A673 (cell line): ENCODE results near the gene DTWD1. TPM values are rescaled to one million over a fixed set of nuclear protein-coding genes. Genes with fewer than 3 reads are reported as not detected.

Experiments
- BruUV-seq: library from RNA; stranded (reverse); fragments of 400-500 nt; replicated peaks from 2 replicates; lab custom pipeline; 2021; lab: Mats Ljungman, UMichigan
- CTCF ChIA-PET: fragments of 300-600 bp; sonication (Branson Sonifier 250); formaldehyde crosslinking; loops from one replicate; lab custom pipeline; 2022; ENCODE audit warnings: antibody characterized with exemption; lab: Charles Lee
- POLR2A ChIA-PET: fragments of 300-600 bp; sonication (Branson Sonifier 250); formaldehyde crosslinking; loops from one replicate; lab custom pipeline; 2022; ENCODE audit warnings: antibody characterized with exemption; ENCODE audit not compliant: low non-redundant PET; lab: Charles Lee
- DNase-seq: peaks from one replicate; pipeline ENCODE4 v3.0.0-alpha.2; 2015; ENCODE audit warnings: low spot score
- H3K27ac ChIP-seq: fragments of 200-600 bp; sonication (generic); 2 replicates; pipeline ENCODE4 v1.5.1; 2016; ENCODE audit warnings: mixed run types, low read depth, mild to moderate bottlenecking, mixed read lengths, antibody characterized with exemption, low read length; ENCODE audit not compliant: poor library complexity, severe bottlenecking
- H3K27me3 ChIP-seq: fragments of 200-600 bp; sonication (generic); replicated peaks from 2 replicates; pipeline ENCODE4 v1.6.1; 2017; ENCODE audit warnings: mixed run types, low read depth, mild to moderate bottlenecking, mixed read lengths, antibody characterized with exemption, low read length; ENCODE audit not compliant: insufficient read depth, poor library complexity
- H3K36me3 ChIP-seq: fragments of 200-600 bp; sonication (generic); 2 replicates; pipeline ENCODE4 v1.6.1; 2016; ENCODE audit warnings: mixed run types, mild to moderate bottlenecking, mixed read lengths, antibody characterized with exemption, low read length; ENCODE audit not compliant: insufficient read depth, poor library complexity, severe bottlenecking
- H3K4me1 ChIP-seq: fragments of 200-600 bp; sonication (generic); 2 replicates; pipeline ENCODE4 v1.6.1; 2017; ENCODE audit warnings: mixed run types, mild to moderate bottlenecking, mixed read lengths, antibody characterized with exemption, low read length; ENCODE audit not compliant: insufficient read depth, poor library complexity, severe bottlenecking
- H3K4me3 ChIP-seq: fragments of 200-600 bp; sonication (generic); 2 replicates; pipeline ENCODE4 v1.5.1; 2016; ENCODE audit warnings: low read depth, mixed run types, mild to moderate bottlenecking, mixed read lengths, low read length; ENCODE audit not compliant: poor library complexity, severe bottlenecking
- H3K9me3 ChIP-seq: fragments of 200-600 bp; sonication (generic); 2 replicates; pipeline ENCODE4 v1.6.1; 2016; ENCODE audit warnings: mixed run types, low read depth, mild to moderate bottlenecking, mixed read lengths, antibody characterized with exemption, low read length; ENCODE audit not compliant: poor library complexity, severe bottlenecking
- CTCF ChIP-seq: fragments of 300-800, 200-600 bp; sonication (generic); conservative IDR thresholded peaks from 2 replicates; pipeline ENCODE4 v1.5.1; 2017; ENCODE audit warnings: low read depth, mild to moderate bottlenecking, antibody characterized with exemption, low read length, moderate library complexity, mixed read lengths
- EZH2 ChIP-seq: fragments of 200-600 bp; sonication (generic); IDR thresholded peaks from 2 replicates; pipeline ENCODE4 v1.6.1; 2017; ENCODE audit warnings: borderline replicate concordance, low read depth, mild to moderate bottlenecking, mixed read lengths, antibody characterized with exemption, low read length; ENCODE audit not compliant: poor library complexity, severe bottlenecking
- intact Hi-C: fragments of 100-400 bp; cut with micrococcal nuclease; formaldehyde crosslinking; loops from one replicate; pipeline ENCODE4 v1.10.0; 2022; ENCODE audit not compliant: unreplicated experiment
- total RNA-seq: library from RNA; stranded (reverse); gene quantifications from 2 replicates; pipeline ENCODE4 v1.2.3, GENCODE V29; 2021

Gene DTWD1
- total RNA-seq, 1 experiment from 2014 or later: 16.5 TPM

- ChIA-PET CTCF (no interaction called here), POLR2A (no interaction called here)
- no peak overlapping the region for H3K27ac ChIP-seq
- DNase-seq: peak; percentile 2
- H3K4me1 ChIP-seq: peaks cover 8% of the 10 kb centered on the region
- intact Hi-C loops: loop anchor here (10.0 kb wide), 1 partner anchor 62 kb away; no protein-coding TSS in a partner anchor
- no TSS peak for BruUV-seq
- TF ChIP-seq EZH2: no peak
- TF ChIP-seq CTCF: 0 out of 2 replicates have a peak, but pooled peaks have one; percentile 9
- peaks cover 6% of the 10 kb centered on the region for H3K9me3 ChIP-seq
- H3K27me3 ChIP-seq: no peaks in the 10 kb centered on the region
- peaks cover 17% of the 10 kb centered on the region for H3K36me3 ChIP-seq
- no peak overlapping the region for H3K4me3 ChIP-seq
Observed at GRCh38 chr15:49622561-49622960, 1.7 kb downstream of the DTWD1 start.

DNA sequence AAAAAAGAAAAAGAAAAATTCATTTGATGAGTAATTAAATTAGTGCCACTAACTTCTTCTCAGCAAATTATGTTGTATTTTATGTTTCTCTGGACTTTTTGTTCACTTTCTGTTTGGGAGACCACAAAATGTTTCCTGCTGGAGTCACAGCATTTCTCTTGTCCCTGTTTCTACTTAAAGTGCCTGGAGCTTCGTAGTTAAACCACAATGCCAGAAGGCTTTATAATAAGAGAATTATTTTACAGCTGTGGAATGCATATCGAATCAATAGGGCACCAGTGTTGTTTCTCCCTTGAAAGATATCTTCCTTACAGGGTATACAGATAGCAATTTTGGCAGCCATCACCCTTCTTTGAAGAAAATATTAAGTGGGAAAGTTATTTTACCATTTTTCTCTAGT lies 3.2 kb downstream of the DTWD1 start:
- H3K4me1 ChIP-seq: peaks cover 8% of the 10 kb centered on the region
- ChIA-PET CTCF (no interaction called here), POLR2A (no interaction called here)
- no peak overlapping the region for H3K27ac ChIP-seq
- no peaks in the 10 kb centered on the region for H3K27me3 ChIP-seq
- peaks cover 17% of the 10 kb centered on the region for H3K36me3 ChIP-seq
- peaks cover 6% of the 10 kb centered on the region for H3K9me3 ChIP-seq
- no peak for TF ChIP-seq CTCF
- TF ChIP-seq EZH2: no peak
- DNase-seq: peak; percentile 40
- no TSS peak for BruUV-seq
- H3K4me3 ChIP-seq: no peak overlapping the region
- intact Hi-C loops: loop anchor here (10.0 kb wide), 1 partner anchor 61 kb away; no protein-coding TSS in a partner anchor

DNA sequence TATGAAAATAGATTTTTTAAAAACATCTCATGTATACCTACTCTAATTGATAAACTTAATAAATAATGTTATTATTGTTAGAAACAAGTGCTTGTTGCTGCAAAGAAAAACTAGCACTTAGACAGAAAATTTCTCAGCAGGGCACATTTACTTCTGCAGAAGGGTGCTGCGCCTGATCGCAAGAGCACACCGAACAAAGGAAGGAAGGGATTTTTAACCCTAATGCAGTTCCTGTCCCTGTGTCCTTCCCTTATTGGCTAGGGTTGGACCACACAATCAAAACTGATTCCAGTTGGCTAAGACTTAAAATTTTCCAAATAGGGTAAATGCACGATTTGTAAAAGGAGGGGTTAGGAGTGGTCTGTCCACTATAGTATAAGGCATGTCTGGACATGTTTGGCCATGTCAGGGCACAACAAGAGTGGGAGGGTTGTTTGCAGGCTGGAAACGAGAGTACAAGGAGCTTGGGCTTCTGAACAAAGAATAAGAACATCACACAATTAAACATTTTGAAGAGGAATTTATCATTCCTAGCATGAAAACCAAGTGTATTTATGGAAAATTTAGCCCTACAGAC lies 4.7 kb downstream of the DTWD1 start:
- BruUV-seq: no TSS peak
- H3K27me3 ChIP-seq: no peaks in the 10 kb centered on the region
- ChIA-PET POLR2A (no interaction called here), CTCF (no interaction called here)
- no peak for DNase-seq
- H3K9me3 ChIP-seq: peaks cover 6% of the 10 kb centered on the region
- no peak overlapping the region for H3K27ac ChIP-seq
- H3K36me3 ChIP-seq: peaks cover 17% of the 10 kb centered on the region
- peaks cover 8% of the 10 kb centered on the region for H3K4me1 ChIP-seq
- no peak overlapping the region for H3K4me3 ChIP-seq
- intact Hi-C loops: loop anchor here (10.0 kb wide), 1 partner anchor 59 kb away; no protein-coding TSS in a partner anchor
- TF ChIP-seq CTCF: no peak
- TF ChIP-seq EZH2: no peak
